Kidney (tissue), 14 donors: ENCODE results near the gene CAPN14. TPM values are rescaled to one million over a fixed set of nuclear protein-coding genes. Genes with fewer than 3 reads are reported as not detected.

Experiments
- DNase-seq, 5 donors: peaks; one replicate each; pipeline ENCODE4 v3.0.0-alpha.2; 2013 to 2020
- FAIRE-seq: peaks from 2 replicates; lab custom pipeline; 2012; peaks lifted over from hg19 to GRCh38; lab: Jason Lieb, UNC
- H3K27ac ChIP-seq, 2 donors: one replicate each; pipeline ENCODE4 v1.7.0; 2013; ENCODE audit warnings: low read depth in 2 of 2, low read length in 2 of 2, inconsistent platforms in 1 of 2
- H3K27me3 ChIP-seq: one replicate; pipeline ENCODE4 v1.7.1; 2013; ENCODE audit warnings: low read length, inconsistent platforms; ENCODE audit not compliant: control insufficient read depth, insufficient read depth
- H3K36me3 ChIP-seq, 3 donors: one replicate each; pipeline versions ENCODE4 v1.7.0 to v1.7.1; 2013; ENCODE audit warnings: low read length in 3 of 3, control low read depth in 1 of 3, inconsistent platforms in 1 of 3; ENCODE audit not compliant: insufficient read depth in 3 of 3, control insufficient read depth in 2 of 3
- H3K4me1 ChIP-seq, 3 donors: one replicate each; pipeline versions ENCODE4 v1.7.0 to v1.7.1; 2013; ENCODE audit warnings: low read length in 3 of 3, inconsistent platforms in 1 of 3, low read depth in 1 of 3; ENCODE audit not compliant: control insufficient read depth in 2 of 3, insufficient read depth in 2 of 3
- H3K4me3 ChIP-seq, 3 donors: one replicate each; pipeline versions ENCODE4 v1.7.0 to v1.8.1; 2013; ENCODE audit warnings: low read length in 3 of 3, control low read depth in 1 of 3, inconsistent platforms in 1 of 3
- H3K9ac ChIP-seq, 3 donors: one replicate each; pipeline versions ENCODE4 v1.7.0 to v1.7.1; 2013; ENCODE audit warnings: low read length in 3 of 3, control low read depth in 1 of 3, inconsistent platforms in 1 of 3
- H3K9me3 ChIP-seq, 3 donors: one replicate each; pipeline versions ENCODE4 v1.7.0 to v1.7.1; 2013; ENCODE audit warnings: low read length in 3 of 3, control low read depth in 1 of 3, inconsistent platforms in 1 of 3; ENCODE audit not compliant: control insufficient read depth in 2 of 3, insufficient read depth in 1 of 3
- intact Hi-C: fragments of 100-400 bp; cut with DNase I; formaldehyde crosslinking; loops from one replicate; pipeline ENCODE4 v1.11.1; 2022
- polyA plus RNA-seq: library from polyadenylated mRNA; stranded (reverse); fragments of 350-450 nt; fragmentation: Illumina TruSeq; extraction: RNeasy Lipid Tissue Mini Kit (QIAGEN cat#74804); gene quantifications from one replicate; pipeline ENCODE4 v1.2.3, GENCODE V29; 2014; ENCODE audit warnings: low read depth, low replicate concordance; ENCODE audit not compliant: insufficient read depth
- total RNA-seq: library from RNA; stranded (reverse); fragmentation: NEBNext Ultra II Directional; extraction: Animal tissue kit (Norgen Biotek cat#: 25700); gene quantifications from one replicate; pipeline ENCODE4 v1.2.1, GENCODE V29; 2021
- TF ChIP-seq, protein P1 (sequence below): IDR thresholded peaks from 3 replicates; pipeline ENCODE4 v1.5.1; 2012; ENCODE audit warnings: mild to moderate bottlenecking, moderate library complexity, borderline replicate concordance; ENCODE audit not compliant: insufficient read depth; ENCODE audit errors: extremely low read depth
- donor health status: control.
- donor health status: control.
- donor health status: control.
- donor health status: control.
- donor health status: control.
- donor health status: DM: yes; HTN: yes; CAD: no.
- donor health status: Normal renal cell carcinoma (clear cell type).

The CAPN14 gene
- total and polyA plus RNA-seq, 2 donors from 2014 or later, result 0.22 to 0.25 TPM

DNA sequence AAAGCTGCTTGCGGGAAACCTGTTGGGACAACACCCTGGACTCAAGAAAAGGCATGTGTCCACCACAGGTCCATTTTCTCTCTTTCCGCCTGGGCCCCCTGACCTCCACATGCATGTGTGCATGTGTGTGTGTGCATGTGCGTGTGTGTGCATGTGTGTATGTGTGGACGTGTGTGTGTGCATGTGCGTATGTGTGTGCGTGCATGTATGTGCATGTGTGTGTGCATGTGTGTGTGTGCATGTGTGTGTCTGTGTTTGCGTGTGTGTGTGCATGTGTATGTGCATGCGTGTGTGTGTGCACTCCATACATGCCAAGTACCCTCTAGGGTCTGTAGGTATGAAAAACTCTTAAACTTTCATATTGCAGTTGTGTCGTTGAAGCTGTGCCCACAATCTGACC lies 16.3 kb downstream of the CAPN14 start:
- intact Hi-C loops, result no loop called here
- H3K9me3 ChIP-seq, result no peaks in the 10 kb centered on the region

DNA sequence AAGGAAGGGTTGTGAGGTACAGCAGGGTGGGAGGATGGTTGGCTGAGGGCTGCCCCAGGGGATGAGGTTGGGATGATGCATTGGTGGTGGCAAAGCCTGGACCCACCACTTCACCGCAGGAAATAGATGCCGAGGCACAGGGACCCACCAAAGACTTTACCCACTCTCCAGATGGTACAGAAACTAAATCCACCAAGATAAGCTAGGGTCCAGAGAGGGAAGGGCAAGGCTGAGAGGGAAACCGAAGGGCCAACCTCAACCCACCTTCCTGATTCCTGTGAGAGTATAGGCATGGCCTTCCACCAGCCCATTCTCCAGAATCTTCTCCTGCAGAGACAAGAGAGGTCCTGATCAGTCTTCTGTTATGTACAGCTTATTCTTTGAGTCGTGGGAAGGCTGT lies 18.1 kb downstream of the CAPN14 start:
- H3K36me3 ChIP-seq, result no peaks in the 10 kb centered on the region
- no peak for FAIRE-seq
- no peaks in the 10 kb centered on the region for H3K4me1 ChIP-seq
- H3K9ac ChIP-seq, result no peak overlapping the region
- no peak overlapping the region for H3K27ac ChIP-seq
- no peaks in the 10 kb centered on the region for H3K9me3 ChIP-seq
- TF ChIP-seq, protein P1, sequence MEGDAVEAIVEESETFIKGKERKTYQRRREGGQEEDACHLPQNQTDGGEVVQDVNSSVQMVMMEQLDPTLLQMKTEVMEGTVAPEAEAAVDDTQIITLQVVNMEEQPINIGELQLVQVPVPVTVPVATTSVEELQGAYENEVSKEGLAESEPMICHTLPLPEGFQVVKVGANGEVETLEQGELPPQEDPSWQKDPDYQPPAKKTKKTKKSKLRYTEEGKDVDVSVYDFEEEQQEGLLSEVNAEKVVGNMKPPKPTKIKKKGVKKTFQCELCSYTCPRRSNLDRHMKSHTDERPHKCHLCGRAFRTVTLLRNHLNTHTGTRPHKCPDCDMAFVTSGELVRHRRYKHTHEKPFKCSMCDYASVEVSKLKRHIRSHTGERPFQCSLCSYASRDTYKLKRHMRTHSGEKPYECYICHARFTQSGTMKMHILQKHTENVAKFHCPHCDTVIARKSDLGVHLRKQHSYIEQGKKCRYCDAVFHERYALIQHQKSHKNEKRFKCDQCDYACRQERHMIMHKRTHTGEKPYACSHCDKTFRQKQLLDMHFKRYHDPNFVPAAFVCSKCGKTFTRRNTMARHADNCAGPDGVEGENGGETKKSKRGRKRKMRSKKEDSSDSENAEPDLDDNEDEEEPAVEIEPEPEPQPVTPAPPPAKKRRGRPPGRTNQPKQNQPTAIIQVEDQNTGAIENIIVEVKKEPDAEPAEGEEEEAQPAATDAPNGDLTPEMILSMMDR, result no peak
- H3K27me3 ChIP-seq, result no peaks in the 10 kb centered on the region
- intact Hi-C loops, result no loop called here
- H3K4me3 ChIP-seq, result no peak overlapping the region
- no peak for DNase-seq

More for the DNA sequence above, 16.3 kb downstream of the CAPN14 start:
- DNase-seq (no peak), FAIRE-seq (no peak)
- no peaks in the 10 kb centered on the region for H3K36me3 ChIP-seq
- no peak overlapping the region for H3K27ac ChIP-seq
- H3K9ac ChIP-seq, result no peak overlapping the region
- H3K4me3 ChIP-seq, result no peak overlapping the region
- H3K4me1 ChIP-seq, result no peaks in the 10 kb centered on the region
- no peaks in the 10 kb centered on the region for H3K27me3 ChIP-seq
- TF ChIP-seq, protein P1, result no peak

DNA sequence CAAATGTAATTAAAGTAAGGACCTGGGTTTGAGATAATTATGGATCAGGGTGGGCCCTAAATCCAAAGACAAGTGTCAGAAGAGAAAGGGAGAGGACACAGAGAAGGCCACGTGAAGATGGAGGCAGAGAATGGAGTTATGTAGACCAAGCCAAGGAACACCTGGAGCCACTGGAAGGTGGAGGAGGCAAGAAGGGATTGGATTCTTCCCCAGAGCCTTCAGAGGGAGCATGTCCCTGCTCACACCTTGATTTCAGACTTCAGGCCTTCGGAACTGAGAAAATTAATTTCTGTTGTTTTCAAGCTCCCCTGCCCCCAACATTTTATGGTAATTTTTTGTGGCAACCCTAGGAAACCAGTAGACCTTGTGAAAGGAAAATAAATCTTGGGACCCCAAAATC lies 19.6 kb downstream of the CAPN14 start:
- Histone ChIP-seq H3K27me3 (no peaks in the 10 kb centered on the region), H3K4me3 (no peak overlapping the region), H3K36me3 (no peaks in the 10 kb centered on the region), H3K9ac (no peak overlapping the region), H3K9me3 (no peaks in the 10 kb centered on the region), H3K4me1 (no peaks in the 10 kb centered on the region), H3K27ac (no peak overlapping the region)
- no peak for FAIRE-seq
- TF ChIP-seq, protein P1, result no peak
- no peak for DNase-seq
- intact Hi-C loops, result no loop called here

DNA sequence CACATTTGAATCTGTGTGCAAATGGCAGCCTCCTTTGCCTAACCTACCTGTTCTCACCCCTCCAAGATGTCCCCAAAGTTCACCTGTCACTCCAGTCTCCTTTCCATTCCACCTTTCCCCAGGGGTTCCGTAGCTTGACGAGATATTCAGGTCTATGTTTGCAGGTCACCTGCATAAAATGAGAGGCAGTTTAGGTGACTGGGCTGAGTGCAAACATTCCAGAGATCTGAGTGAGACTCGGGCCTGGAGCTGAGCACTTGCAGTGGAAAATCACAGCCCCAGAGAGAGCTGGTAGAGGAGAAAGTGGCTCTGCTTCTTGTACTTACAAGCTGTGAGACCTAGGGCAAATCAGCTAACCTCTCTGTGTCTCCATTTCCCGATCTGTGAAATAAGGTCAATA lies 20.1 kb downstream of the CAPN14 start:
- TF ChIP-seq, protein P1, result no peak
- no peak overlapping the region for H3K4me3 ChIP-seq
- H3K4me1 ChIP-seq, result no peaks in the 10 kb centered on the region
- no peaks in the 10 kb centered on the region for H3K9me3 ChIP-seq
- intact Hi-C loops, result no loop called here
- no peak overlapping the region for H3K9ac ChIP-seq
- DNase-seq, result no peak
- no peak overlapping the region for H3K27ac ChIP-seq
- H3K27me3 ChIP-seq, result no peaks in the 10 kb centered on the region
- FAIRE-seq, result no peak
- H3K36me3 ChIP-seq, result no peaks in the 10 kb centered on the region
